ENCODE results near the gene LDLRAD1.
"Not testable (repeated sequence)": the region's sequence is repeated elsewhere in the genome, so short reads cannot be mapped to it uniquely, and the experiment has no call there.

LDLRAD1 gene

GRCh38 chr1:53999920-54000319 lies 18.1 kb downstream of the LDLRAD1 start:
- Histone ChIP-seq H3K36me3 (ENCODE audit: insufficient read depth, low read length) (no peaks in the 10 kb centered on the region), H3K4me2 (ENCODE audit: insufficient read depth, low read length) (no peak overlapping the region), H3K27ac (ENCODE audit: low read length) (no peak overlapping the region), H3K27me3 (ENCODE audit: insufficient read depth, low read length, poor library complexity) (no peaks in the 10 kb centered on the region), H4K20me1 (ENCODE audit: insufficient read depth, low read length) (no peaks in the 10 kb centered on the region), H3K79me2 (ENCODE audit: insufficient read depth, low read length) (no peaks in the 10 kb centered on the region), H2AFZ (ENCODE audit: low read depth, low read length) (no peak overlapping the region), H3K9ac (ENCODE audit: low read depth, low read length) (no peak overlapping the region), H3K4me3 (ENCODE audit: low read depth in 1 of 2, low read length in 2 of 2) (no peak overlapping the region), H3K9me3 (ENCODE audit: insufficient read depth, low read length, severe bottlenecking) (no peaks in the 10 kb centered on the region), H3K4me1 (ENCODE audit: insufficient read depth, low read length) (no peaks in the 10 kb centered on the region)
- no peak for TF ChIP-seq CTCF (IDR thresholded peaks at IDR 0.05; ENCODE audit: borderline replicate concordance, extremely low read depth, low read length, poor library complexity, severe bottlenecking)
- TF ChIP-seq EZH2 (IDR thresholded peaks at IDR 0.05; ENCODE audit: borderline replicate concordance, low read depth, low read length, severe bottlenecking), result no peak
- DNase-seq, result no peak
- no peak for ATAC-seq (ENCODE audit: insufficient read depth, low read depth)

GRCh38 chr1:53998223-53998622 lies 19.8 kb downstream of the LDLRAD1 start:
- no peak for DNase-seq
- ATAC-seq (ENCODE audit: insufficient read depth, low read depth), result no peak

GRCh38 chr1:53995683-53996082 lies 22.3 kb downstream of the LDLRAD1 start:
- Histone ChIP-seq H2AFZ (ENCODE audit: low read depth, low read length) (no peak overlapping the region), H3K79me2 (ENCODE audit: insufficient read depth, low read length) (no peaks in the 10 kb centered on the region), H3K36me3 (ENCODE audit: insufficient read depth, low read length) (no peaks in the 10 kb centered on the region), H3K9me3 (ENCODE audit: insufficient read depth, low read length, severe bottlenecking) (peaks cover 9% of the 10 kb centered on the region), H4K20me1 (ENCODE audit: insufficient read depth, low read length) (no peaks in the 10 kb centered on the region), H3K4me2 (ENCODE audit: insufficient read depth, low read length) (no peak overlapping the region), H3K4me1 (ENCODE audit: insufficient read depth, low read length) (no peaks in the 10 kb centered on the region), H3K27me3 (ENCODE audit: insufficient read depth, low read length, poor library complexity) (no peaks in the 10 kb centered on the region), H3K9ac (ENCODE audit: low read depth, low read length) (no peak overlapping the region), H3K4me3 (ENCODE audit: low read depth in 1 of 2, low read length in 2 of 2) (no peak overlapping the region), H3K27ac (ENCODE audit: low read length) (no peak overlapping the region)
- no peak for ATAC-seq (ENCODE audit: insufficient read depth, low read depth)
- TF ChIP-seq EZH2 (IDR thresholded peaks at IDR 0.05; ENCODE audit: borderline replicate concordance, low read depth, low read length, severe bottlenecking) (no peak), CTCF (IDR thresholded peaks at IDR 0.05; ENCODE audit: borderline replicate concordance, extremely low read depth, low read length, poor library complexity, severe bottlenecking) (no peak)
- no peak for DNase-seq

More at GRCh38 chr1:53998223-53998622, 19.8 kb downstream of the LDLRAD1 start:
- Histone ChIP-seq H3K9me3 (ENCODE audit: insufficient read depth, low read length, severe bottlenecking) (no peaks in the 10 kb centered on the region), H3K79me2 (ENCODE audit: insufficient read depth, low read length) (no peaks in the 10 kb centered on the region), H3K36me3 (ENCODE audit: insufficient read depth, low read length) (no peaks in the 10 kb centered on the region), H3K4me3 (ENCODE audit: low read depth in 1 of 2, low read length in 2 of 2) (no peak overlapping the region), H3K4me1 (ENCODE audit: insufficient read depth, low read length) (no peaks in the 10 kb centered on the region), H3K27ac (ENCODE audit: low read length) (no peak overlapping the region), H3K9ac (ENCODE audit: low read depth, low read length) (no peak overlapping the region), H4K20me1 (ENCODE audit: insufficient read depth, low read length) (no peaks in the 10 kb centered on the region), H3K4me2 (ENCODE audit: insufficient read depth, low read length) (no peak overlapping the region), H3K27me3 (ENCODE audit: insufficient read depth, low read length, poor library complexity) (no peaks in the 10 kb centered on the region), H2AFZ (ENCODE audit: low read depth, low read length) (no peak overlapping the region)
- TF ChIP-seq EZH2 (IDR thresholded peaks at IDR 0.05; ENCODE audit: borderline replicate concordance, low read depth, low read length, severe bottlenecking), result no peak
- no peak for TF ChIP-seq CTCF (IDR thresholded peaks at IDR 0.05; ENCODE audit: borderline replicate concordance, extremely low read depth, low read length, poor library complexity, severe bottlenecking)

- not testable (repeated sequence) for H3K9me3 ChIP-seq (ENCODE audit: insufficient read depth, low read length, severe bottlenecking); DNase-seq; H3K4me2 ChIP-seq (ENCODE audit: insufficient read depth, low read length); H3K27me3 ChIP-seq (ENCODE audit: insufficient read depth, low read length, poor library complexity); H3K4me1 ChIP-seq (ENCODE audit: insufficient read depth, low read length); H3K27ac ChIP-seq (ENCODE audit: low read length); H3K4me3 ChIP-seq (ENCODE audit: low read depth in 1 of 2, low read length in 2 of 2); H3K79me2 ChIP-seq (ENCODE audit: insufficient read depth, low read length); H3K9ac ChIP-seq (ENCODE audit: low read depth, low read length); H4K20me1 ChIP-seq (ENCODE audit: insufficient read depth, low read length); H2AFZ ChIP-seq (ENCODE audit: low read depth, low read length); ATAC-seq (ENCODE audit: insufficient read depth, low read depth); H3K36me3 ChIP-seq (ENCODE audit: insufficient read depth, low read length)
Measured at GRCh38 chr1:53994516-53994915, 23.5 kb downstream of the LDLRAD1 start.

Measured in DND-41 (cell line).